BJ (cell line): ENCODE data around the gene DMD. TPM values are rescaled to one million over a fixed set of nuclear protein-coding genes. Genes with fewer than 3 reads are reported as not detected.

Experiments used
- CTCF ChIA-PET: fragments of 350-600 bp; formaldehyde crosslinking; extraction: SDS; loops from one replicate; lab custom pipeline; 2021; ENCODE audit warnings: antibody characterized with exemption, inconsistent platforms; lab: Yijun Ruan, JAX
- POLR2A ChIA-PET: fragments of 300-600 bp; sonication (Branson Sonifier 250); formaldehyde crosslinking; extraction: SDS; loops from one replicate; lab custom pipeline; 2021; ENCODE audit warnings: antibody characterized with exemption; lab: Charles Lee
- DNase-seq: peaks from one replicate; pipeline ENCODE4 v3.0.0-alpha.2; 2011; ENCODE audit warnings: low read depth
- H3K27me3 ChIP-seq: 2 replicates; pipeline ENCODE4 v1.6.0; 2011; ENCODE audit warnings: low read length; ENCODE audit not compliant: control insufficient read depth, insufficient read depth
- H3K36me3 ChIP-seq: 2 replicates; pipeline ENCODE4 v1.5.1; 2011; ENCODE audit warnings: low read length; ENCODE audit not compliant: control insufficient read depth, insufficient read depth
- H3K4me3 ChIP-seq: 2 replicates; pipeline ENCODE4 v1.5.1; 2011; ENCODE audit warnings: low read depth, mild to moderate bottlenecking, control low read depth, low read length
- CTCF ChIP-seq: IDR thresholded peaks from 2 replicates; pipeline ENCODE4 v1.5.1; 2011; ENCODE audit warnings: low read depth, mild to moderate bottlenecking, control low read depth, inconsistent platforms, low read length, moderate library complexity; ENCODE audit not compliant: insufficient read depth
- polyA plus RNA-seq: library from polyadenylated mRNA; depleted of rRNA; stranded (reverse); fragments of >200 nt; gene quantifications from 2 replicates; pipeline ENCODE4 v1.2.3, GENCODE V29; 2011

DMD gene
- polyA plus RNA-seq, 1 experiment: 12.5 TPM

GRCh38 chrX:33205321-33205720 lies 6.0 kb downstream of the DMD start:
- ChIA-PET POLR2A (no interaction called here), CTCF (no interaction called here)
- TF ChIP-seq CTCF: no peak
- Histone ChIP-seq H3K27me3 (no peaks in the 10 kb centered on the region), H3K36me3 (no peaks in the 10 kb centered on the region), H3K4me3 (no peak overlapping the region)
- no peak for DNase-seq

GRCh38 chrX:33204889-33205288 lies 6.5 kb downstream of the DMD start:
- DNase-seq: no peak
- ChIA-PET POLR2A (no interaction called here), CTCF (no interaction called here)
- no peak overlapping the region for H3K4me3 ChIP-seq
- H3K27me3 ChIP-seq: no peaks in the 10 kb centered on the region
- H3K36me3 ChIP-seq: no peaks in the 10 kb centered on the region
- TF ChIP-seq CTCF: no peak

GRCh38 chrX:33198561-33199279 lies 12.6 kb downstream of the DMD start:
- CTCF ChIA-PET: no interaction called here

GRCh38 chrX:33195698-33196097 lies 15.7 kb downstream of the DMD start:
- H3K27me3 ChIP-seq: no peaks in the 10 kb centered on the region
- H3K36me3 ChIP-seq: no peaks in the 10 kb centered on the region
- POLR2A ChIA-PET: no interaction called here
- no peak overlapping the region for H3K4me3 ChIP-seq
- DNase-seq: no peak
- CTCF ChIA-PET: no interaction called here
- no peak for TF ChIP-seq CTCF

More at GRCh38 chrX:33198561-33199279, 12.6 kb downstream of the DMD start:
- no peaks in the 10 kb centered on the region for H3K36me3 ChIP-seq
- TF ChIP-seq CTCF: no peak
- H3K27me3 ChIP-seq: no peaks in the 10 kb centered on the region
- POLR2A ChIA-PET: no interaction called here
- no peak for DNase-seq
- no peak overlapping the region for H3K4me3 ChIP-seq

- DNase-seq: no peak
- ChIA-PET CTCF (no interaction called here), POLR2A (no interaction called here)
- H3K36me3 ChIP-seq: no peaks in the 10 kb centered on the region
- no peaks in the 10 kb centered on the region for H3K27me3 ChIP-seq
- H3K4me3 ChIP-seq: no peak overlapping the region
- no peak for TF ChIP-seq CTCF
Observed at GRCh38 chrX:33194876-33195433, 16.4 kb downstream of the DMD start.
